Endodermal cell (in vitro differentiated cells): ENCODE results near the gene CAMTA1. TPM values are rescaled to one million over a fixed set of nuclear protein-coding genes. Genes with fewer than 3 reads are reported as not detected.

Experiments
- DNase-seq: peaks from one replicate; pipeline ENCODE4 v3.0.0-alpha.2; 2017
- H3K27ac ChIP-seq: 2 replicates; pipeline ENCODE4 v1.5.1; 2013; ENCODE audit warnings: mild to moderate bottlenecking, low read depth, low read length, moderate library complexity
- H3K27me3 ChIP-seq: 2 replicates; pipeline ENCODE4 v1.6.1; 2013; ENCODE audit warnings: mild to moderate bottlenecking, low read length, moderate library complexity; ENCODE audit not compliant: insufficient read depth, control insufficient read depth, poor library complexity, severe bottlenecking
- H3K36me3 ChIP-seq: 2 replicates; pipeline ENCODE4 v1.7.0; 2013; ENCODE audit warnings: mild to moderate bottlenecking, low read length, moderate library complexity; ENCODE audit not compliant: control insufficient read depth, insufficient read depth
- H3K4me1 ChIP-seq: one replicate; pipeline ENCODE4 v1.7.0; 2013; ENCODE audit warnings: low read length; ENCODE audit not compliant: control insufficient read depth, insufficient read depth
- H3K4me3 ChIP-seq: 2 replicates; pipeline ENCODE4 v1.5.1; 2013; ENCODE audit warnings: mild to moderate bottlenecking, low read length, moderate library complexity
- H3K9ac ChIP-seq: 2 replicates; pipeline ENCODE4 v1.6.1; 2013; ENCODE audit warnings: mild to moderate bottlenecking, low read length, moderate library complexity; ENCODE audit not compliant: poor library complexity, severe bottlenecking; ENCODE audit errors: extremely low read depth
- H3K9me3 ChIP-seq: 2 replicates; pipeline ENCODE4 v1.6.1; 2013; ENCODE audit warnings: mild to moderate bottlenecking, low read length, moderate library complexity; ENCODE audit not compliant: control insufficient read depth
- H3K27ac Mint-ChIP-seq: 2 replicates; pipeline ENCODE4 v1.8.0; 2020; ENCODE audit warnings: mixed read lengths
- H3K27me3 Mint-ChIP-seq: 2 replicates; pipeline ENCODE4 v1.8.0; 2021; ENCODE audit warnings: mild to moderate bottlenecking, mixed read lengths; ENCODE audit not compliant: insufficient read depth
- H3K36me3 Mint-ChIP-seq: 2 replicates; pipeline ENCODE4 v1.8.0; 2020; ENCODE audit warnings: low read depth, mixed read lengths
- H3K4me1 Mint-ChIP-seq: 2 replicates; pipeline ENCODE4 v1.8.0; 2020; ENCODE audit warnings: mixed read lengths
- H3K4me3 Mint-ChIP-seq: 2 replicates; pipeline ENCODE4 v1.8.0; 2020; ENCODE audit warnings: mild to moderate bottlenecking, moderate library complexity, mixed read lengths
- H3K9me3 Mint-ChIP-seq: 2 replicates; pipeline ENCODE4 v1.8.0; 2020; ENCODE audit warnings: mild to moderate bottlenecking, mixed read lengths
- CTCF ChIP-seq: fragments of 200-600 bp; sonication (generic); conservative IDR thresholded peaks from 2 replicates; pipeline ENCODE4 v1.5.0; 2021; ENCODE audit warnings: antibody characterized with exemption, mild to moderate bottlenecking
- WGBS, 2 experiments: methylation state at CpG; one replicate each; pipeline versions ENCODE4 v1.1.5 to v1.1.7; 2013; ENCODE audit warnings: missing lambda C conversion rate in 2 of 2, mixed read lengths in 1 of 2; ENCODE audit not compliant: insufficient coverage in 1 of 2, insufficient read length in 1 of 2; 5-methylcytosine and 5-hydroxymethylcytosine counted together
- total RNA-seq, 2 donors: library from RNA; stranded (reverse); fragmentation: NEBNext Ultra II Directional in 1 of 2; extraction: Animal tissue kit (Norgen Biotek cat#: 25700) in 1 of 2; gene quantifications; 2 replicates in 1 of 2; 3 replicates in 1 of 2; pipeline ENCODE4 v1.2.1, GENCODE V29; 2021

Gene CAMTA1
- total RNA-seq, 2 donors from 2014 or later: 123 to 137 TPM

GRCh38 chr1:7518411-7518810 is 733.2 kb downstream of the CAMTA1 start:
- H3K9ac ChIP-seq: no peak overlapping the region
- Mint-ChIP-seq H3K4me1 (no peaks in the 10 kb centered on the region), H3K36me3 (no peaks in the 10 kb centered on the region), H3K27ac (no peak overlapping the region), H3K4me3 (no peak overlapping the region), H3K27me3 (no peaks in the 10 kb centered on the region), H3K9me3 (peaks cover 7% of the 10 kb centered on the region)
- H3K4me1 ChIP-seq: no peaks in the 10 kb centered on the region
- WGBS, 2 experiments: 92 to 95% methylated on average over 5 to 8 of the region's 8 CpGs
- no peaks in the 10 kb centered on the region for H3K9me3 ChIP-seq
- H3K27ac ChIP-seq: no peak overlapping the region
- DNase-seq: no peak
- H3K4me3 ChIP-seq: no peak overlapping the region
- no peaks in the 10 kb centered on the region for H3K27me3 ChIP-seq
- TF ChIP-seq CTCF: no peak
- H3K36me3 ChIP-seq: no peaks in the 10 kb centered on the region

GRCh38 chr1:7519181-7519860 is 734.1 kb downstream of the CAMTA1 start:
- peaks cover 7% of the 10 kb centered on the region for H3K9me3 Mint-ChIP-seq
- no peak overlapping the region for H3K4me3 Mint-ChIP-seq
- Histone ChIP-seq H3K27ac (no peak overlapping the region), H3K4me3 (no peak overlapping the region), H3K9me3 (no peaks in the 10 kb centered on the region), H3K27me3 (no peaks in the 10 kb centered on the region), H3K9ac (no peak overlapping the region), H3K36me3 (no peaks in the 10 kb centered on the region), H3K4me1 (no peaks in the 10 kb centered on the region)
- TF ChIP-seq CTCF: no peak
- WGBS, 2 experiments: 88 to 89% methylated on average over 3 to 8 of the region's 8 CpGs
- no peaks in the 10 kb centered on the region for H3K4me1 Mint-ChIP-seq
- H3K36me3 Mint-ChIP-seq: no peaks in the 10 kb centered on the region
- no peak for DNase-seq
- H3K27ac Mint-ChIP-seq: no peak overlapping the region
- no peaks in the 10 kb centered on the region for H3K27me3 Mint-ChIP-seq

GRCh38 chr1:7519861-7520395 is 734.7 kb downstream of the CAMTA1 start:
- Mint-ChIP-seq H3K36me3 (no peaks in the 10 kb centered on the region), H3K4me3 (no peak overlapping the region), H3K27me3 (no peaks in the 10 kb centered on the region), H3K9me3 (peaks cover 7% of the 10 kb centered on the region), H3K27ac (no peak overlapping the region), H3K4me1 (no peaks in the 10 kb centered on the region)
- no peaks in the 10 kb centered on the region for H3K27me3 ChIP-seq
- no peak overlapping the region for H3K27ac ChIP-seq
- no peak for TF ChIP-seq CTCF
- H3K36me3 ChIP-seq: no peaks in the 10 kb centered on the region
- no peaks in the 10 kb centered on the region for H3K9me3 ChIP-seq
- no peaks in the 10 kb centered on the region for H3K4me1 ChIP-seq
- DNase-seq: no peak
- H3K9ac ChIP-seq: no peak overlapping the region
- 77 to 88% methylated on average over 3 to 7 of the region's 9 CpGs for WGBS, 2 experiments
- no peak overlapping the region for H3K4me3 ChIP-seq
